BE2C (cell line): Measurements from ENCODE around the gene MMP7.
A peak's percentile ranks its signal among the peaks of the same experiment; 100 is the strongest.

Experiments
- DNase-seq: peaks from one replicate; pipeline ENCODE4 v3.0.0-alpha.2; 2020
- H3K27me3 ChIP-seq: fragments of 250-450 bp; sonication (Bioruptor Pico); 2 replicates; pipeline ENCODE4 v1.5.1; 2020; ENCODE audit warnings: mild to moderate bottlenecking
- H3K36me3 ChIP-seq: fragments of 250-450 bp; sonication (Bioruptor Pico); 2 replicates; pipeline ENCODE4 v1.5.1; 2020; ENCODE audit warnings: mild to moderate bottlenecking
- H3K4me1 ChIP-seq: fragments of 250-450 bp; sonication (Bioruptor Pico); 2 replicates; pipeline ENCODE4 v1.5.1; 2020
- H3K4me3 ChIP-seq: 2 replicates; pipeline ENCODE4 v1.5.1; 2011; ENCODE audit warnings: low read depth, low read length
- H3K9me3 ChIP-seq: fragments of 250-450 bp; sonication (Bioruptor Pico); 2 replicates; pipeline ENCODE4 v1.5.1; 2020
- CTCF ChIP-seq: IDR thresholded peaks from 2 replicates; pipeline ENCODE4 v1.5.1; 2012; ENCODE audit warnings: mild to moderate bottlenecking, low read depth, low read length

Gene MMP7

GRCh38 chr11:102479733-102480132, 50.8 kb downstream of the MMP7 start:
- Histone ChIP-seq H3K27me3 (no peaks in the 10 kb centered on the region), H3K9me3 (no peaks in the 10 kb centered on the region), H3K4me1 (no peaks in the 10 kb centered on the region), H3K4me3 (no peak overlapping the region), H3K36me3 (no peaks in the 10 kb centered on the region)
- DNase-seq = no peak
- TF ChIP-seq CTCF = no peak

GRCh38 chr11:102478673-102479299, 51.8 kb downstream of the MMP7 start:
- no peak for DNase-seq
- Histone ChIP-seq H3K36me3 (no peaks in the 10 kb centered on the region), H3K4me3 (no peak overlapping the region), H3K9me3 (no peaks in the 10 kb centered on the region), H3K4me1 (peaks cover 5% of the 10 kb centered on the region), H3K27me3 (no peaks in the 10 kb centered on the region)
- no peak for TF ChIP-seq CTCF

- no peak for TF ChIP-seq CTCF
- no peaks in the 10 kb centered on the region for H3K9me3 ChIP-seq
- peaks cover 9% of the 10 kb centered on the region for H3K4me1 ChIP-seq
- no peaks in the 10 kb centered on the region for H3K36me3 ChIP-seq
- DNase-seq = no peak
- no peaks in the 10 kb centered on the region for H3K27me3 ChIP-seq
- no peak overlapping the region for H3K4me3 ChIP-seq
Observed at GRCh38 chr11:102476812-102477211, 53.7 kb downstream of the MMP7 start.

- Histone ChIP-seq H3K9me3 (no peaks in the 10 kb centered on the region), H3K4me3 (no peak overlapping the region), H3K36me3 (no peaks in the 10 kb centered on the region), H3K27me3 (no peaks in the 10 kb centered on the region), H3K4me1 (peaks cover 9% of the 10 kb centered on the region)
- TF ChIP-seq CTCF = no peak
- DNase-seq = no peak
Observed at GRCh38 chr11:102476069-102476468, 54.5 kb downstream of the MMP7 start.

GRCh38 chr11:102473543-102473942, 57.0 kb downstream of the MMP7 start:
- Histone ChIP-seq H3K4me3 (no peak overlapping the region), H3K9me3 (no peaks in the 10 kb centered on the region), H3K36me3 (no peaks in the 10 kb centered on the region), H3K27me3 (no peaks in the 10 kb centered on the region), H3K4me1 (peaks cover 9% of the 10 kb centered on the region)
- peak; percentile 25 for DNase-seq
- TF ChIP-seq CTCF = no peak

GRCh38 chr11:102472127-102472526, 58.4 kb downstream of the MMP7 start:
- Histone ChIP-seq H3K9me3 (no peaks in the 10 kb centered on the region), H3K4me3 (no peak overlapping the region), H3K36me3 (no peaks in the 10 kb centered on the region), H3K27me3 (no peaks in the 10 kb centered on the region), H3K4me1 (peaks cover 9% of the 10 kb centered on the region)
- DNase-seq = no peak
- TF ChIP-seq CTCF = no peak
